T1000 (cell line): Measurements from ENCODE around the gene ZNHIT2.
"Not testable (repeated sequence)": the region's sequence is repeated elsewhere in the genome, so short reads cannot be mapped to it uniquely, and the experiment has no call there.

Experiments used
- DNase-seq: peaks from one replicate; lab custom pipeline; 2025; ENCODE audit warnings: mixed read lengths; lab: John Stamatoyannopoulos, UW

The ZNHIT2 gene

GRCh38 chr11:65117206-65118096 lies at the start of gene ZNHIT2:
TSS of gene ZNHIT2 (minus strand) at chr11:65117701. CDS start at chr11:65117653, 48 bp downstream.
- DNase-seq = peak; percentile 99

DNA sequence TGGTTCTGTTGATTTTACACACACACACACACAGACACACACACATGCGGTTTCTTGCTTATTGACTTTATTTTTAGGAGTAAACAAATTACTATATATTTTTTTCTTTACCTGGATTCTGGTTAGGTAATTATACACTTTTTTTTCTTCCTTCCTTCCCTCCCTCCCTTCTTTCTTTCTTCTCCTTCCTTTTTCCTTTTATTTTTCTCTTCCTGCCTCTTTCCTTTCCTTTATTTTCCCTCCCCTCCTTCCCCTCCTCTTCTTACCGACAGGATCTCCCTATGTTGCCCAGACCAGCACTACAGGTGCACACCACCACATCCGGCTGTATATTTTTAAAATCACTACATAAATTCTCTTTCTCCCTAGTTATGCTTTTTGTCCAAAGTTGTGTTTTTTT lies 49.4 kb upstream of the ZNHIT2 start:
- DNase-seq = no peak

DNA sequence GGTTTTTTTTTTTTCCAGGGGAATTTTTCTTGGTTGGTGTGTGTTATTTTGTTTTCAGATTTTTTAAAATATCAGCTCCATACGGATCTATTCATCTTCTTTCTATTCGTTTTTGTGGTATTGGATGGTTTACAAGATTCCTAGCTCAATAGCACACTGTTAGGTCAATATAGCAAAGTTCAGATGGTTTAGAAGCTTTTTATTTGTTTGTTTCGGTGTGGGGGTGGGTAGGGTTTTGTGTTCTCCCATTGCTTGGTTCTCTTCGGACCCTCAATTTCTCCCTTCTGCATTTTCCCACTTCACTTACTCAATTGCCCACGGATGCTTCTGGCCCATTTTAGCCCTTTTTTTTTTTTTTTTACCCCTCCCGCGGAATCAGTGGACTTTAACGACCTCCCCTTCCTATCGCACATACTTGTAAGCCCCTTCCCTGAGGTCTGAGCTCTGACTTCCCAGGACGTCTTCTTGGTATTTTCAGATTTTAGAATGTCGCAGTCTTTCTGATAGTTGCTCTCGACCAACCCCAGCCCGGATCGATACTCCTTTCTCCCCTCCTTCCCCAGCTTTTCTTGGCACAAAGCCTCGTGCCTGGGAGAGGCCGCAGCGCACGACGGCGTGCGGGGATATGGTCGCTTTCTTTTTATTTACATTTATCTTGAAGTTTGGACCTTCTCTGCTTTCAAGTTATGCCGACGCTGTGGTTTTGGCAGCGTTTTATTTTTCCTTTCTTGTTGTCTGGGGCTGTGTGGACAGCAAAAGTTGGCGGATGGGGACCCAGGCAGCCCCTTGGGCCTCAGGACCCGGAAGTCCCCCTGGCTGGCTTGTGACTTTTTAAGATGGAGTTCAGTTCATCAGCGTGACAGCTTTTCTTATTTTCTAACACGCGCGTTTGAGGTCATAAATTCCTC lies 48.2 kb upstream of the ZNHIT2 start:
- DNase-seq = no peak

- DNase-seq = no peak
Observed at GRCh38 chr11:65163684-65164083, 46.2 kb upstream of the ZNHIT2 start.

- DNase-seq = no peak
Observed at GRCh38 chr11:65160643-65161042, 43.1 kb upstream of the ZNHIT2 start.

GRCh38 chr11:65159012-65159411 lies 41.5 kb upstream of the ZNHIT2 start:
- DNase-seq = no peak

- DNase-seq = no peak
Observed at GRCh38 chr11:65157336-65157735, 39.8 kb upstream of the ZNHIT2 start.

- no peak for DNase-seq
Observed at GRCh38 chr11:65156926-65157325, 39.4 kb upstream of the ZNHIT2 start.

- no peak for DNase-seq
Observed at GRCh38 chr11:65156256-65156655, 38.8 kb upstream of the ZNHIT2 start.

- no peak for DNase-seq
Observed at GRCh38 chr11:65152122-65152521, 34.6 kb upstream of the ZNHIT2 start.

DNA sequence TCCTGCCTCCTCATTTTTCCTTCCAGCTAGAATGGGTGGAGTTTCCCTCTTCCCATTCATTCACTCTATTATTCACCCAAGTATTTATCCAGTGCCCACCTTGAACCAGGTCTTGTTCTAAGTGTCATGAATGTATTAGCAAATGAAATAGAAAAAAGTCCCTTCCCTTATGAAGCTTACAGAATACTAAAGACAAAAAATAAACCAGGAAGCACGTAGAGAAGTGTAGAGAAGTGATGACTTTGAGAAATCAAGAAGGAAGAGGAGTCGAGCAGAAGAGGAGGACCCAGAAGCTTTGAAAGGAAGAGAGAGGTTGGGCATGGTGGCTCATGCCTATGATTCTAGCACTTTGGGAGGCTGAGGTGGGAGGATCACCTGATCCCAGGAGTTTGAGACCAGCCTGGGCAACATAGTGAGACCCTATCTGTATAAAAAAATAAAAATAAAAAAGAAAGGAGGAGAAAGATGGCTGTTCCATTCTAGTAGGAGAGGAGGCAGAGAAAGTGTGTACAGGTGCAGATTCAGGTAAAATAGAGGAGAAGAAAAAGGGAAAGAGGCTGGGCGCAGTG lies 33.9 kb upstream of the ZNHIT2 start:
- DNase-seq = no peak

DNA sequence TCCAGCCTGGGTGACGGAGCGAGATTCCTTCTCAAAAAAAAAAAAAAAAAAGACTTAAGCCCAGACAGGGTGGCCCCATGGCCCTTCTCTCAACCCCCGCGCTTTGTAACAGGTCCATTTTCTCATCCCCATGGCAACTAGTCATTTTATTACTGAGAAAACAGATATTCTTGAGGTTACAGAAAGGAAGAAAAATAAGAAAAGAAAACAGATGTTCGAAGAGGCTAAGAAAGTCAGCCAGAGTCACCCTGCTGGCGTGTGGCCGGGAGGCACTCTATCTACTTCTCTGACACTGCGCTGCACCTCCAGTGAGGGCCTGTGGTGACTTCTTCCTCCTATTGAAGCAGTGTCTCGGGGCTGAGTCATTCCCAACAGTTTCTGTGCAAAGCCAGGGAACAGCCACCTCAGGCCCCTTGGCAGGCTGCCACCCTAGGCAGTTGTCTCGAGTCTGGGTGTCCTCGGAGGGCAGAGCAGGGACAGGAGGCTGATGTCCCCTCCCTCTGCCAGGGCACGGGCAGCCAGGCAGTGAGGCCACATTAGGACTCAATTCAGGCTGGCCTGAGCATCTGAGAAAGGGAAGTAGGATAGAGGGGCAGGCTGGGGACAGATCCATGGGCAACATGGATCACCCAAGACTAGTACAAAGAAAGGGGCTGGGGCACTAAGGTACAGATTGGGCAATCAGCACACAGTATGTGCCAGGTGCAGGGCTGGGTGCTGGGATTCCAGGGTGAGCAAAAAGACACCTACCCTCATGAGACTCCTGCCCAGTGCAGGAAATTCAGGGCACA lies 33.2 kb upstream of the ZNHIT2 start:
- DNase-seq = peak; percentile 84

DNA sequence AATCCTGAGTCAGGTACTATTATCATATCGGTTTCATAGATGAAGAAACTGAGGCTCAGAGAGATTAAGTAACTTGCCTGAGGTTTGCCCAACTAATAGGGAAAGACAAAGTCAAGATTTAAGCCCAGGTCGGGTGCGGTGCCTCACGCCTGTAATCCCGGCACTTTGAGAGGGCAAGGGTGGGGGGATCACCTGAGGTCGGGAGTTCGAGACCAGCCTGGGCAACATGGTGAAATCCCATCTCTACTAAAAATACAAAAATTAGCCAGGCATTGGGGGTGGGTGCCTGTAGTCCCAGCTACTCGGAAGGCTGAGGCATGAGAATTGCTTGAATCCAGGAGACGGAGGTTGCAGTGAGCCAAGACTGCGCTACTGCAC lies 32.6 kb upstream of the ZNHIT2 start:
- DNase-seq = not testable (repeated sequence)

DNA sequence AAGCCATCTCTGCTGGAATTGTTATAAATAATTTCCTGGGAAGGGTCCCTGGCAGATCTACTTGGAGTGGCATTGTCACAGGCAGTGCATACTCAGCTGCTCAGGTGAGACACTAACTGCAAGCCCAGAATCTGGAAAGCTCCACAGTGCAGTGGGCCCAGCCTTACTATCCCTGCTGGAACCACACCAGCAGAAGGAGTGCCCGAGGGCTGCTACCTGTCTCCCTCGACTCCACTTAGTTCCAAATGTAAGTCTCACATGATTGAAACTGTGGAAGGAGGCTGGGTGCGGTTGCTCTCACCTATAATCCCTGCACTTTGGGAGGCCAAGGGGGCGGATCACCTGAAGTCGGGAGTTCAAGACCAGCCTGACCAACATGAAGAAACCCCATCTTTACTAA lies 31.2 kb upstream of the ZNHIT2 start:
- DNase-seq = no peak

DNA sequence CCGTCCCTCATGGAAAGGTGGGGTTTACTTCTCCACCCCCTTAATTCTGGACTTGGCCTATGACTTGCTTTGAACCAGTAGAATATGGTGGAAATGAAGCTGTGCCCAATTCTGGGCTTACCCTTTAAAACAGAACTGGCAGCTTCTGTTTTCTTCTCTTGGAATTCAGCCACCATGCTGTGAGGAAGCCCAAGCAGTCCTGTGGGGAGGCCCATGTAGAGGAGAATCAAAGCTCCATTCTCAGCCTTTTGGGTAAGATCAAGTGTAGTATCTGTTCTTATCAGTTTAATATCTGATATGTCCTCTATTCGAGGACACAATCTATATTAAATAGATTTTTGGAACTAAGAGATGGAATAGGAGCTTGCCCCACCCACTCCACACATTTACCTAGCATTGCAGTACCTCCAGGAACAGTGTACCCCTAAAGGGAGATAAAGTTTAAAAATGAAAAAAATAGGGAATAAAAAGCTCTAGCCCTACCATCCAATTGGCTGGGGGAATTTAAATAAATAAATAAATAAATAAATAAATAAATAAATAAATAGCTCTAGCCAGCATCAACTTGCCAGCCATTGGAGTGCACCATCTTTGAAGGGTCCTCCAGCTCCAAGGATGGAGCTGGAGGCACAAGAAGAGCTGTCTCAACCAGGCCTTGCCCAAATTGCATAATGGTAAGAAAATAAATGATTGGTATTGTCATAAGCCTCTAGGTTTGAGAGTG lies 30.0 kb upstream of the ZNHIT2 start:
- DNase-seq = no peak

- no peak for DNase-seq
Observed at GRCh38 chr11:65141896-65142494, 24.5 kb upstream of the ZNHIT2 start.

DNA sequence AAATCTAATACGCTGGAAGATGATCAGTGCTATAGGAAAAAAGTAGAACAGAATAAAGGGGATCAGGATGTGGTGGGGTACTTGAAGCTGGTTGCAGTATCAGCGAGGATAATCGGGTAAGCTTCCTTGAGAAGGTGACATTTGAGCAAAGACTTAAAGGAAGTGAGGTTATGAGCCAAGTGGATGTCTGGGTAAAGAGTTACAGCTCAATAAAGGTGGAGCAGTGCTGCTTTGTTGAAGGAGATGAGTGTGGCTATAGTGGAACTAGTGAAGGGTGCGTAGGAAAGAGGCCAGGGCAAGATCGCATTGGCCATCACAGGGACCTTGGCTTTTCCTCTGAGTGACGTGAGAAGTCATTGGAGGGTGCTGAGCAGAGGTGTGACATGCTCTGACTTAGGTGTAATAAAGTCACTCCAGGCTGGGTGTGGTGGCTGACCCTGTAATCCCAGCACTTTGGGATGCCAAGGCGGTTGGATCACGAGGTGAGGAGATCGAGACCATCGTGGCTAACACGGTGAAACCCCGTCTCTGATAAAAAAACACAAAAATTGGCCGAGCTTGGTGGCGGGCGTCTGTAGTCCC lies 19.1 kb upstream of the ZNHIT2 start:
- no peak for DNase-seq

- no peak for DNase-seq
Observed at GRCh38 chr11:65135633-65136145, 18.2 kb upstream of the ZNHIT2 start.

- peak; percentile 88 for DNase-seq
Observed at GRCh38 chr11:65134952-65135632, 17.6 kb upstream of the ZNHIT2 start.
